Common myeloid progenitor, CD34-positive (primary cell): ENCODE results near the gene CNTNAP4.

ENCODE experiments used
- CTCF ChIA-PET: fragments of 350-600 bp; sonication (Branson Sonifier 250); formaldehyde crosslinking; loops from one replicate; lab custom pipeline; 2021; ENCODE audit warnings: antibody characterized with exemption; lab: Charles Lee
- POLR2A ChIA-PET: fragments of 350-600 bp; sonication (Branson Sonifier 250); formaldehyde crosslinking; loops from one replicate; lab custom pipeline; 2021; ENCODE audit warnings: antibody characterized with exemption; lab: Charles Lee
- DNase-seq, 3 donors: peaks; one replicate each; pipeline versions ENCODE4 v3.0.0 to v3.0.0-alpha.2; 2013
- H3K27ac ChIP-seq, 2 experiments: 1 replicate in 1 of 2; 2 replicates in 1 of 2; pipeline ENCODE4 v1.7.0; 2013; ENCODE audit warnings: inconsistent platforms in 2 of 2, low read length in 2 of 2, mild to moderate bottlenecking in 2 of 2, low read depth in 1 of 2, moderate library complexity in 1 of 2; ENCODE audit not compliant: severe bottlenecking in 2 of 2, insufficient read depth in 1 of 2, poor library complexity in 1 of 2
- H3K27me3 ChIP-seq, 5 experiments: replicated peaks in 2 of 5; 1 replicate in 3 of 5; 2 replicates in 2 of 5; pipeline versions ENCODE4 v1.6.1 to v1.7.0; 2013; ENCODE audit warnings: low read length in 4 of 5, mild to moderate bottlenecking in 2 of 5, moderate library complexity in 2 of 5, inconsistent platforms in 1 of 5; ENCODE audit not compliant: insufficient read depth in 5 of 5, control insufficient read depth in 4 of 5
- H3K36me3 ChIP-seq, 4 experiments: 1 replicate in 2 of 4; 2 replicates in 2 of 4; pipeline versions ENCODE4 v1.6.1 to v1.7.0; 2013; ENCODE audit warnings: low read length in 3 of 4, control low read depth in 1 of 4, mild to moderate bottlenecking in 1 of 4; ENCODE audit not compliant: control insufficient read depth in 4 of 4, insufficient read depth in 4 of 4
- H3K4me1 ChIP-seq, 4 experiments: 1 replicate in 3 of 4; 2 replicates in 1 of 4; pipeline versions ENCODE4 v1.6.1 to v1.7.1; 2013; ENCODE audit warnings: low read length in 3 of 4, mild to moderate bottlenecking in 3 of 4, control low read depth in 1 of 4, inconsistent platforms in 1 of 4, moderate library complexity in 1 of 4; ENCODE audit not compliant: control insufficient read depth in 4 of 4, insufficient read depth in 4 of 4; ENCODE audit errors: control extremely low read depth in 1 of 4
- H3K4me3 ChIP-seq, 7 experiments: 1 replicate in 4 of 7; 2 replicates in 3 of 7; pipeline versions ENCODE4 v1.5.1 to v1.7.0; 2013; ENCODE audit warnings: mild to moderate bottlenecking in 7 of 7, low read length in 6 of 7, moderate library complexity in 6 of 7, inconsistent platforms in 2 of 7, low read depth in 2 of 7, control low read depth in 1 of 7; ENCODE audit not compliant: insufficient read depth in 4 of 7, control insufficient read depth in 1 of 7; ENCODE audit errors: extremely low read depth in 1 of 7
- H3K9me3 ChIP-seq, 5 experiments: 1 replicate in 4 of 5; 2 replicates in 1 of 5; pipeline versions ENCODE4 v1.6.1 to v1.7.1; 2013; ENCODE audit warnings: low read length in 4 of 5, mild to moderate bottlenecking in 2 of 5, inconsistent platforms in 1 of 5, low read depth in 1 of 5, moderate library complexity in 1 of 5; ENCODE audit not compliant: control insufficient read depth in 4 of 5, insufficient read depth in 2 of 5; ENCODE audit errors: control extremely low read depth in 1 of 5
- WGBS: methylation state at CpG from one replicate; pipeline ENCODE4 v1.1.5; 2013; ENCODE audit not compliant: insufficient coverage; 5-methylcytosine and 5-hydroxymethylcytosine counted together

Gene CNTNAP4

DNA sequence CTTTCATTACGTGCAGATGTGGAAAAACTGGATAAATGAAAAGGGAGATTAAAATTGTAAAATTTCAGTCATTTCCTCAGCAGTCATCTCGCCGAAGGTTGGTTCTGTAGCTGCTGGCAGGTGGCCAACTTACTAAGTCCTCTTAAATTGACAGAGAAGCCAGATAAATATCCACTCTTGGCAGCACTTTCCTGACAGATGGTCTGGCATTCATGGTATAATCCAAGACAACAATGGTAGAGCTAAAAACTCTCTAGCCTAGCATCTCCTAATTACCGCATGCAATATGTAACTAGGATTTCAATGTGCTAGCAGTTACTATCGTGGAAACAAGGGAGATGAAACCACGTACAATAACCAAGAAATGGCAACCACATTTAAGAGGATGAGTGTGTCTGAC lies 306.3 kb downstream of the CNTNAP4 start:
- DNase-seq = no peak
- H3K27ac ChIP-seq = no peak overlapping the region
- H3K4me1 ChIP-seq = no peaks in the 10 kb centered on the region
- no peaks in the 10 kb centered on the region for H3K36me3 ChIP-seq
- 39% methylated on average over 5 of the region's 6 CpGs for WGBS
- H3K4me3 ChIP-seq = no peak overlapping the region
- no peaks in the 10 kb centered on the region for H3K9me3 ChIP-seq
- H3K27me3 ChIP-seq = no peaks in the 10 kb centered on the region
- ChIA-PET CTCF (no interaction called here), POLR2A (no interaction called here)

GRCh38 chr16:76583945-76584344 lies 306.7 kb downstream of the CNTNAP4 start:
- CTCF ChIA-PET = no interaction called here

DNA sequence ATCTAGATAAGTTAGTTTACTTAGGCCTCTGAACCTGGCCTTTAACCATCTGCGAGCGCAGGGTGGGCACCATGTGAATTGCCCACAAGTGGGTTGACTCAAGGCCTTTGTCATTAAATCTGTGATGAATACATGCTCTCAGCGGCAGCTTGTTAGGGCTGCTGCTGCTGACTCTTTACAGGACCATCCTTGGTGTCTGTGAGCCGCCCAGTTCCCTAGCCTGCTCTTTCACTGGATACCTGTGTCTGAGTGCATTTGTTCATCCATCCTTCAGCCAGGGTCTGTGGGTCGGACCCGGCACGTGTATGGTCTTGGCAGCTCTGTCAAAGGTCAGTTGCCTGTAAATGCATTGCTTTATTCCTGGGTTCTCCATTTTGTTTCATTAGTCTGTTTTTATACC lies 321.3 kb downstream of the CNTNAP4 start:
- H3K27me3 ChIP-seq = no peaks in the 10 kb centered on the region
- H3K4me1 ChIP-seq = no peaks in the 10 kb centered on the region
- H3K9me3 ChIP-seq = no peaks in the 10 kb centered on the region
- no peak for DNase-seq
- no peak overlapping the region for H3K4me3 ChIP-seq
- H3K27ac ChIP-seq = no peak overlapping the region
- WGBS = 97% methylated on average over 6 of the region's 7 CpGs
- H3K36me3 ChIP-seq = no peaks in the 10 kb centered on the region
- ChIA-PET POLR2A (no interaction called here), CTCF (no interaction called here)

More at GRCh38 chr16:76583945-76584344, 306.7 kb downstream of the CNTNAP4 start:
- POLR2A ChIA-PET = no interaction called here
- Histone ChIP-seq H3K4me1 (no peaks in the 10 kb centered on the region), H3K36me3 (no peaks in the 10 kb centered on the region), H3K27me3 (no peaks in the 10 kb centered on the region), H3K9me3 (no peaks in the 10 kb centered on the region), H3K4me3 (no peak overlapping the region), H3K27ac (no peak overlapping the region)
- 92% methylated on average over 2 of the region's 2 CpGs for WGBS
- DNase-seq = no peak

DNA sequence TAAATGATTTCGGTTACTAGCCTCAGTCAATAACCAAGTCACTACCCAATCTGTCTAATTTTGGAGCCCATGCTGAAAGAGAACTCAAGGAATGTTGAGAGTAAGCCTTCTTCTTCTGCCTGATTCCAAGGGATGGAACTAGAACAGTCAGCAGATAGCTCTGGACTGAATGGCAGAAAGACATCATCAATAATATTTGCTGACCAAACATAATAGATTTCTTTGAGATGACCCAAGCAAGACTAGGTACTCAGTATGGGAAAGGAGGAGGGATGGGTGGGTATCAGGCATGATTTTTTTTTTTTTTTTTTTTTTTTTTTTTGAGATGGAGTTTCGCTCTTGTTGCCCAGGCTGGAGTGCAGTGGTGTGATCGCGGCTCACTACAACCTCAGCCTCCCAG lies 330.1 kb downstream of the CNTNAP4 start:
- no peaks in the 10 kb centered on the region for H3K27me3 ChIP-seq
- no peak overlapping the region for H3K27ac ChIP-seq
- ChIA-PET CTCF (no interaction called here), POLR2A (no interaction called here)
- no CpG with 5 or more reads among the region's 4 CpGs for WGBS
- H3K36me3 ChIP-seq = no peaks in the 10 kb centered on the region
- no peaks in the 10 kb centered on the region for H3K9me3 ChIP-seq
- no peak for DNase-seq
- H3K4me1 ChIP-seq = no peaks in the 10 kb centered on the region
- H3K4me3 ChIP-seq = no peak overlapping the region
